ENCODE measurements around the gene MYT1.

GRCh38 chr20:64257107-64257757 is 93.0 kb downstream of the MYT1 start:
- TF ChIP-seq POLR2AphosphoS5 (IDR thresholded peaks at IDR 0.05; ENCODE audit: low read depth, low read length) (no peak), POLR2A (IDR thresholded peaks at IDR 0.05; ENCODE audit: low read depth, low read length) (no peak), SPI1 (IDR thresholded peaks at IDR 0.05; ENCODE audit: low read depth, low read length) (no peak), TAF1 (IDR thresholded peaks at IDR 0.05; ENCODE audit: low read depth, low read length) (no peak), PAX5 (IDR thresholded peaks at IDR 0.05; ENCODE audit: insufficient read depth, low read length, severe bottlenecking) (no peak), POU2F2 (IDR thresholded peaks at IDR 0.05; ENCODE audit: low read depth, low read length) (no peak)
